Neural crest cell (in vitro differentiated cells): ENCODE measurements around the gene CYBB. TPM values are rescaled to one million over a fixed set of nuclear protein-coding genes. Genes with fewer than 3 reads are reported as not detected.

Experiments used
- DNase-seq: peaks from one replicate; pipeline ENCODE4 v3.0.0; 2021; ENCODE audit warnings: low read depth, mixed read lengths, low spot score
- H3K27ac Mint-ChIP-seq: one replicate; pipeline ENCODE4 v1.8.0; 2021; ENCODE audit warnings: mild to moderate bottlenecking, mixed read lengths; ENCODE audit not compliant: unreplicated experiment
- H3K27me3 Mint-ChIP-seq: 2 replicates; pipeline ENCODE4 v1.8.0; 2021; ENCODE audit warnings: low read depth, mild to moderate bottlenecking, mixed read lengths
- H3K36me3 Mint-ChIP-seq: 2 replicates; pipeline ENCODE4 v1.8.0; 2021; ENCODE audit warnings: low read depth, mild to moderate bottlenecking, mixed read lengths
- H3K4me1 Mint-ChIP-seq: 2 replicates; pipeline ENCODE4 v1.8.0; 2021; ENCODE audit warnings: mixed read lengths
- H3K4me3 Mint-ChIP-seq: one replicate; pipeline ENCODE4 v1.8.0; 2021; ENCODE audit warnings: mild to moderate bottlenecking, mixed read lengths
- H3K9me3 Mint-ChIP-seq: 2 replicates; pipeline ENCODE4 v1.8.0; 2021; ENCODE audit warnings: mixed read lengths
- CTCF ChIP-seq: fragments of 200-600 bp; sonication (generic); conservative IDR thresholded peaks from 2 replicates; pipeline ENCODE4 v1.5.0; 2021; ENCODE audit warnings: antibody characterized with exemption, mild to moderate bottlenecking
- total RNA-seq: library from RNA; stranded (reverse); gene quantifications from 2 replicates; pipeline ENCODE4 v1.2.1, GENCODE V29; 2021

Gene CYBB
- total RNA-seq, 1 donor from 2014 or later, result not detected

- Mint-ChIP-seq H3K4me1 (no peaks in the 10 kb centered on the region), H3K36me3 (no peaks in the 10 kb centered on the region), H3K27me3 (no peaks in the 10 kb centered on the region), H3K4me3 (no peak overlapping the region), H3K9me3 (peaks cover 5% of the 10 kb centered on the region), H3K27ac (no peak overlapping the region)
- no peak for TF ChIP-seq CTCF
- no peak for DNase-seq
These were observed 38.2 kb downstream of the CYBB start for GRCh38 chrX:37818031-37818430.

- H3K36me3 Mint-ChIP-seq, result no peaks in the 10 kb centered on the region
- no peak overlapping the region for H3K4me3 Mint-ChIP-seq
- H3K27me3 Mint-ChIP-seq, result no peaks in the 10 kb centered on the region
- TF ChIP-seq CTCF, result no peak
- peaks cover 5% of the 10 kb centered on the region for H3K9me3 Mint-ChIP-seq
- no peaks in the 10 kb centered on the region for H3K4me1 Mint-ChIP-seq
- DNase-seq, result no peak
- H3K27ac Mint-ChIP-seq, result no peak overlapping the region
These were observed 40.8 kb downstream of the CYBB start for GRCh38 chrX:37820646-37821045.

GRCh38 chrX:37824491-37825214 lies 44.8 kb downstream of the CYBB start:
- no peaks in the 10 kb centered on the region for H3K4me1 Mint-ChIP-seq
- TF ChIP-seq CTCF, result no peak
- no peak overlapping the region for H3K4me3 Mint-ChIP-seq
- DNase-seq, result no peak
- no peaks in the 10 kb centered on the region for H3K27me3 Mint-ChIP-seq
- H3K9me3 Mint-ChIP-seq, result no peaks in the 10 kb centered on the region
- H3K36me3 Mint-ChIP-seq, result no peaks in the 10 kb centered on the region
- no peak overlapping the region for H3K27ac Mint-ChIP-seq

- Mint-ChIP-seq H3K9me3 (no peaks in the 10 kb centered on the region), H3K27me3 (no peaks in the 10 kb centered on the region)
These were observed 45.5 kb downstream of the CYBB start for GRCh38 chrX:37825215-37825842.

GRCh38 chrX:37829721-37830120 lies 49.9 kb downstream of the CYBB start:
- H3K27me3 Mint-ChIP-seq, result no peaks in the 10 kb centered on the region
- H3K9me3 Mint-ChIP-seq, result no peaks in the 10 kb centered on the region
- H3K27ac Mint-ChIP-seq, result no peak overlapping the region
- no peaks in the 10 kb centered on the region for H3K4me1 Mint-ChIP-seq
- no peaks in the 10 kb centered on the region for H3K36me3 Mint-ChIP-seq
- no peak for DNase-seq
- H3K4me3 Mint-ChIP-seq, result no peak overlapping the region
- TF ChIP-seq CTCF, result no peak

More at GRCh38 chrX:37825215-37825842, 45.5 kb downstream of the CYBB start:
- no peak overlapping the region for H3K4me3 Mint-ChIP-seq
- peak; percentile 75 for TF ChIP-seq CTCF
- peak; percentile 21 for DNase-seq
- no peaks in the 10 kb centered on the region for H3K4me1 Mint-ChIP-seq
- H3K36me3 Mint-ChIP-seq, result no peaks in the 10 kb centered on the region
- no peak overlapping the region for H3K27ac Mint-ChIP-seq
